B cell (primary cell): ENCODE data around the gene SCRT2. TPM values are rescaled to one million over a fixed set of nuclear protein-coding genes. Genes with fewer than 3 reads are reported as not detected.
"Not testable (repeated sequence)": the region's sequence is repeated elsewhere in the genome, so short reads cannot be mapped to it uniquely, and the experiment has no call there.

Experiments used
- ATAC-seq: fragments of 200-7000 bp; cut with Tn5 transposase; one replicate; pipeline ENCODE4 v1.10.0; 2021; ENCODE audit warnings: low read depth, mild to moderate bottlenecking, moderate number of reproducible peaks, moderate library complexity
- CTCF ChIA-PET: fragments of 350-600 bp; sonication (Branson Sonifier 250); formaldehyde crosslinking; loops from one replicate; lab custom pipeline; 2021; ENCODE audit warnings: antibody characterized with exemption, inconsistent platforms; lab: Charles Lee
- POLR2A ChIA-PET: fragments of 350-600 bp; sonication (Branson Sonifier 250); formaldehyde crosslinking; loops from one replicate; lab custom pipeline; 2021; ENCODE audit warnings: antibody characterized with exemption; lab: Charles Lee
- DNase-seq: peaks from one replicate; pipeline ENCODE4 v3.0.0; 2013
- H2AFZ ChIP-seq: 2 replicates; pipeline ENCODE4 v1.6.1; 2012; ENCODE audit warnings: mild to moderate bottlenecking, low read depth, low read length; ENCODE audit not compliant: insufficient read depth, poor library complexity, severe bottlenecking
- H3K27ac ChIP-seq, 2 donors: 1 replicate in 1 of 2; 2 replicates in 1 of 2; pipeline ENCODE4 v1.5.1; 2012 to 2013; ENCODE audit warnings: low read length in 2 of 2, mild to moderate bottlenecking in 2 of 2, moderate library complexity in 1 of 2
- H3K27me3 ChIP-seq, 4 experiments: fragments of 200-600 bp in 1 of 4; sonication (generic) in 1 of 4; replicated peaks in 1 of 4; 1 replicate in 2 of 4; 2 replicates in 2 of 4; pipeline versions ENCODE4 v1.6.1 to v1.7.0; 2013 to 2016; ENCODE audit warnings: low read length in 3 of 4, mild to moderate bottlenecking in 2 of 4, mixed read lengths in 1 of 4, moderate library complexity in 1 of 4; ENCODE audit not compliant: insufficient read depth in 4 of 4, control insufficient read depth in 3 of 4; ENCODE audit errors: control extremely low read depth in 1 of 4
- H3K36me3 ChIP-seq, 2 experiments: replicated peaks in 1 of 2; 1 replicate in 1 of 2; 2 replicates in 1 of 2; pipeline versions ENCODE4 v1.6.1 to v1.7.1; 2013; ENCODE audit warnings: low read length in 1 of 2; ENCODE audit not compliant: insufficient read depth in 2 of 2, control insufficient read depth in 1 of 2; ENCODE audit errors: control extremely low read depth in 1 of 2, extremely low read depth in 1 of 2
- H3K4me1 ChIP-seq, 2 donors: fragments of 200-600 bp in 1 of 2; sonication (generic) in 1 of 2; 1 replicate in 1 of 2; 2 replicates in 1 of 2; pipeline versions ENCODE4 v1.5.1 to v1.6.1; 2013 to 2017; ENCODE audit warnings: low read length in 2 of 2; ENCODE audit not compliant: control insufficient read depth in 2 of 2, insufficient read depth in 2 of 2
- H3K4me2 ChIP-seq: replicated peaks from 2 replicates; pipeline ENCODE3; 2012; ENCODE audit warnings: mild to moderate bottlenecking, low read depth, low read length; ENCODE audit not compliant: poor library complexity, severe bottlenecking
- H3K4me3 ChIP-seq, 5 experiments: fragments of 200-600 bp in 1 of 5; sonication (generic) in 1 of 5; 1 replicate in 3 of 5; 2 replicates in 2 of 5; pipeline versions ENCODE4 v1.5.1 to v1.7.0; 2011 to 2016; ENCODE audit warnings: low read length in 4 of 5, mild to moderate bottlenecking in 4 of 5, low read depth in 2 of 5, control low read depth in 1 of 5, moderate library complexity in 1 of 5; ENCODE audit not compliant: insufficient read depth in 1 of 5; ENCODE audit errors: control extremely low read depth in 1 of 5, extremely low read depth in 1 of 5
- H3K79me2 ChIP-seq: fragments of 200-600 bp; sonication (generic); one replicate; pipeline ENCODE4 v1.6.0; 2016; ENCODE audit warnings: low read length; ENCODE audit not compliant: control insufficient read depth, insufficient read depth
- H3K9ac ChIP-seq: fragments of 200-600 bp; sonication (generic); 2 replicates; pipeline ENCODE4 v1.6.1; 2017; ENCODE audit warnings: mild to moderate bottlenecking, low read length, moderate library complexity
- H3K9me3 ChIP-seq, 3 donors: one replicate each; pipeline versions ENCODE4 v1.6.1 to v1.7.1; 2013; ENCODE audit warnings: low read length in 2 of 3; ENCODE audit not compliant: control insufficient read depth in 2 of 3, insufficient read depth in 1 of 3; ENCODE audit errors: control extremely low read depth in 1 of 3
- H4K20me1 ChIP-seq: 2 replicates; pipeline ENCODE4 v1.6.0; 2012; ENCODE audit warnings: mild to moderate bottlenecking, low read length; ENCODE audit not compliant: insufficient read depth, control insufficient read depth, poor library complexity, severe bottlenecking
- H3K27ac Mint-ChIP-seq: one replicate; pipeline ENCODE4 v1.8.0; 2021; ENCODE audit warnings: mixed read lengths
- H3K27me3 Mint-ChIP-seq: one replicate; pipeline ENCODE4 v1.8.0; 2021; ENCODE audit warnings: mixed read lengths
- H3K4me1 Mint-ChIP-seq: one replicate; pipeline ENCODE4 v1.8.0; 2021; ENCODE audit warnings: mixed read lengths
- H3K4me3 Mint-ChIP-seq: one replicate; pipeline ENCODE4 v1.8.0; 2021; ENCODE audit warnings: mixed read lengths
- H3K9me3 Mint-ChIP-seq: one replicate; pipeline ENCODE4 v1.8.0; 2022; ENCODE audit warnings: mixed read lengths; ENCODE audit not compliant: insufficient read depth
- CTCF ChIP-seq: fragments of 200-600 bp; IDR thresholded peaks from one replicate; pipeline ENCODE4 v1.8.0; 2022; ENCODE audit warnings: antibody characterized with exemption, mild to moderate bottlenecking
- EZH2 ChIP-seq: IDR thresholded peaks from 2 replicates; pipeline ENCODE4 v1.6.1; 2012; ENCODE audit warnings: borderline replicate concordance, low read depth, mild to moderate bottlenecking, moderate library complexity, low read length; ENCODE audit not compliant: insufficient read depth, poor library complexity, severe bottlenecking
- WGBS: methylation state at CpG from one replicate; pipeline ENCODE4 v1.1.5; 2013; ENCODE audit warnings: missing lambda C conversion rate; ENCODE audit not compliant: insufficient coverage; 5-methylcytosine and 5-hydroxymethylcytosine counted together
- intact Hi-C: fragments of 100-400 bp; cut with micrococcal nuclease; formaldehyde crosslinking; loops from one replicate; pipeline ENCODE4 v1.10.0; 2022
- polyA minus RNA-seq: library from RNA; depleted of rRNA, polyadenylated mRNA; stranded (reverse); fragments of >200 nt; gene quantifications from 2 replicates; pipeline ENCODE4 v1.2.3, GENCODE V29; 2012
- polyA plus RNA-seq: library from polyadenylated mRNA; depleted of rRNA; stranded (reverse); fragments of >200 nt; gene quantifications from 2 replicates; pipeline ENCODE4 v1.2.3, GENCODE V29; 2012
- total RNA-seq, 2 donors: library from RNA; stranded (reverse); fragments of 120-200 nt in 1 of 2; gene quantifications; 1 replicate in 1 of 2; 2 replicates in 1 of 2; pipeline versions ENCODE4 v1.2.3 to v1.2.4, GENCODE V29; 2013 to 2022

The SCRT2 gene
- total RNA-seq: not detected in 2 replicates
- not detected for total RNA-seq (2013)
- polyA plus RNA-seq: not detected in 2 replicates
- polyA minus RNA-seq: 0.09 TPM in 1 of 2 replicates, not detected in the other

GRCh38 chr20:675453-676314 is at the start of gene SCRT2:
TSS of gene SCRT2 (minus strand) at chr20:675802. CDS start at chr20:675601, 201 bp downstream.
- H3K36me3 ChIP-seq: no peaks in the 10 kb centered on the region
- CTCF ChIA-PET: interaction anchor here (0.6 to 0.7 kb wide), 2 partner anchors 158 to 277 kb away, joined by 5 read pairs; no protein-coding TSS in a partner anchor
- H3K9ac ChIP-seq: no peak within 1 kb of the TSS
- H3K9me3 Mint-ChIP-seq: no peaks in the 10 kb centered on the region
- H3K9me3 ChIP-seq: peaks cover 0 to 6% (median 0%) of the 10 kb centered on the region in 3 donors
- H3K27me3 Mint-ChIP-seq: peaks cover 76% of the 10 kb centered on the region
- H2AFZ ChIP-seq: no peak within 1 kb of the TSS
- H4K20me1 ChIP-seq: no peaks in the 10 kb centered on the region
- no peak within 1 kb of the TSS for H3K27ac Mint-ChIP-seq
- peaks cover 16 to 20% of the 10 kb centered on the region in 2 donors for H3K4me1 ChIP-seq
- H3K27ac ChIP-seq: no peak within 1 kb of the TSS
- intact Hi-C loops: no loop called here
- H3K4me3 Mint-ChIP-seq: peak within 1 kb of the TSS; percentile 38
- POLR2A ChIA-PET: interaction anchor here (0.7 kb wide), 1 partner anchor 24 kb away, joined by 7 read pairs; no protein-coding TSS in a partner anchor
- ATAC-seq (peak; percentile 64), DNase-seq (peak; percentile 59)
- H3K27me3 ChIP-seq: peaks cover 0 to 75% (median 37%) of the 10 kb centered on the region in 4 experiments
- H3K4me2 ChIP-seq: peak within 1 kb of the TSS; percentile 41
- no peak within 1 kb of the TSS for H3K4me3 ChIP-seq
- TF ChIP-seq CTCF: no peak
- no peak for TF ChIP-seq EZH2
- 2% methylated on average over 48 of the region's 69 CpGs for WGBS
- peaks cover 19% of the 10 kb centered on the region for H3K4me1 Mint-ChIP-seq
- H3K79me2 ChIP-seq: no peaks in the 10 kb centered on the region

GRCh38 chr20:724797-725196 is 49.2 kb upstream of the SCRT2 start:
- ATAC-seq, H3K9me3 ChIP-seq, H3K9ac ChIP-seq, POLR2A ChIA-PET, H3K79me2 ChIP-seq, H2AFZ ChIP-seq, DNase-seq, H3K4me3 ChIP-seq, H3K4me1 Mint-ChIP-seq, H3K27ac Mint-ChIP-seq, CTCF ChIA-PET, H3K27ac ChIP-seq, H3K4me2 ChIP-seq, H4K20me1 ChIP-seq, H3K4me3 Mint-ChIP-seq, H3K36me3 ChIP-seq, intact Hi-C loops, H3K4me1 ChIP-seq, H3K9me3 Mint-ChIP-seq: not testable (repeated sequence)
- H3K27me3 ChIP-seq: peaks cover 0 to 31% (median 9%) of the 10 kb centered on the region in 4 experiments
- peaks cover 54% of the 10 kb centered on the region for H3K27me3 Mint-ChIP-seq
- 80% methylated on average over 3 of the region's 7 CpGs for WGBS
